GM15510 (cell line): ENCODE data around the gene SH3PXD2A.

ENCODE experiments used
- POLR2A ChIP-seq: IDR thresholded peaks from 3 replicates; pipeline ENCODE4 v1.6.1; 2011; ENCODE audit warnings: borderline replicate concordance; ENCODE audit not compliant: insufficient read length; ENCODE audit errors: extremely low read depth

SH3PXD2A gene

DNA sequence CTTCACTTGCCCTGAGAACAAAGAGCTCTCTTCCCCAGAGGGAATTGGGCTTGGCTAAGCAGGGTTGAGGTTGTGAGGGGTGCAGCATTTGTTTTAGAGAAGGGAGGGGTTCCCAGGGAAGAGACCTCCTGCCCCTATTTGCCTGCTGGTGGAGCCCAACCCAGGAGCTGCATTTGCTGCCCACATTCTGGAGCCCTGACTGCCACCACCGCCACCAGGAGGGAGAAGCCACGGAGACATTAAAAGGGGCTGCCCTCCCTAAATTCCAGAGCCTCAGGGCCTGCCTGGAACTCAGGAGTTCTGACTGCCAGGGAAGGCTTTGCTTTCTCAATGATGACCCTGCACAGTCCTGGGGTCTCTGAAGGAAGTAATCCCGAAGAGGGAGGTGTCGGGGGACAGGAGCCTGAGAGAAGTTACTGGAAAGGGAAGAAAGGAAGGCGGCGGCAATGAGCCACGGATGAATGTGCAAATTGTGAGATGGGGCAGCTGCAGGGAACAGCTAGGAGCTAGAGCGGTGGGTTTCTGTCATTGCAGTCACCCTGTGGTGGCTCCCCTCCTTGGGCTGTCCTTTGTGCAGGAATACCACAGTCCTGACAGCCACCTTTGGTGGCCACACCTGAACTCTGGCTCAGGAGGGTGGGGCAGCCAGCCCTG lies 310.6 kb downstream of the SH3PXD2A start:
- no peak for TF ChIP-seq POLR2A
